ENCODE measurements around the gene ARID1B. TPM values are rescaled to one million over a fixed set of nuclear protein-coding genes. Genes with fewer than 3 reads are reported as not detected.

The ARID1B gene
- total RNA-seq, 1 donor from 2014 or later = 75.4 TPM

GRCh38 chr6:156756630-156757610 is 20.3 kb upstream of the ARID1B start:
- no peak for FAIRE-seq
- TF ChIP-seq EZH2 (IDR thresholded peaks at IDR 0.05; ENCODE audit: insufficient read depth, low read length) (no peak), CTCF (IDR thresholded peaks at IDR 0.05; ENCODE audit: insufficient read depth, low read depth, low read length) (no peak)
- H3K27ac ChIP-seq (ENCODE audit: low read depth, low read length) = no peak overlapping the region

DNA sequence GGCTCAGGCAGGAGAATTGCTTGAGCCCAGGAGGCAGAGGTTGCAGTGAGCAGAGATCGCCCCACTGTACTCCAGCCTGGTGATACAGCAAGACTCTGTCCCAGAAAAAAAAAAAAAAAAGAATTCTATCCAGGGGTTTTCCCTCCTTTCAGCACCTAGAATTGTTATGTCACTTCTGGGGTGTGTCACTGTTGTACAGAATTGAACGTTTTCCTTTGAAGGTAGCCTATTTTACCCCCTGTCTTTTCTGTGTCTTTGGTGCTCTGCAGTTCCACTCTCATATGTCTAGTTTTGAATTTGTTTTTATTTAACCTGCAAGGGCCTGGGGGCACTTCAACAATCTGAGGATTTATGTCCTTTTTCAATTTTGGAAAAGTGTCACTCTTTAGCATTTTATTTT is 19.3 kb upstream of the ARID1B start:
- DNase-seq (ENCODE audit: low read depth) (no peak), FAIRE-seq (no peak)
- no peaks in the 10 kb centered on the region for H3K79me2 ChIP-seq (ENCODE audit: insufficient read depth, low read length)
- H3K27ac ChIP-seq (ENCODE audit: low read depth, low read length) = no peak overlapping the region
- no peak overlapping the region for H3K4me3 ChIP-seq (ENCODE audit: insufficient read depth, low read depth, low read length)
- no peak overlapping the region for H3K9ac ChIP-seq (ENCODE audit: low read length)
- no peak overlapping the region for H3K4me2 ChIP-seq (ENCODE audit: low read length)
- Mint-ChIP-seq H3K4me3 (ENCODE audit: unreplicated experiment) (no peak overlapping the region), H3K9me3 (ENCODE audit: unreplicated experiment) (no peaks in the 10 kb centered on the region), H3K36me3 (ENCODE audit: low read depth, unreplicated experiment) (no peaks in the 10 kb centered on the region), H3K27ac (ENCODE audit: unreplicated experiment) (no peak overlapping the region), H3K27me3 (ENCODE audit: low read depth, unreplicated experiment) (no peaks in the 10 kb centered on the region), H3K4me1 (ENCODE audit: low read depth, unreplicated experiment) (no peaks in the 10 kb centered on the region)
- TF ChIP-seq EZH2 (IDR thresholded peaks at IDR 0.05; ENCODE audit: insufficient read depth, low read length) (no peak), CTCF (IDR thresholded peaks at IDR 0.05; ENCODE audit: insufficient read depth, low read depth, low read length) (no peak)
- no peak overlapping the region for H2AFZ ChIP-seq (ENCODE audit: low read depth, low read length)
- peaks cover 5% of the 10 kb centered on the region for H3K27me3 ChIP-seq (ENCODE audit: insufficient read depth, low read length)
- no peaks in the 10 kb centered on the region for H3K36me3 ChIP-seq (ENCODE audit: insufficient read depth, low read length)
- H3K4me1 ChIP-seq (ENCODE audit: insufficient read depth, low read length) = no peaks in the 10 kb centered on the region
- no peaks in the 10 kb centered on the region for H4K20me1 ChIP-seq (ENCODE audit: insufficient read depth, low read length)
- no peaks in the 10 kb centered on the region for H3K9me3 ChIP-seq (ENCODE audit: insufficient read depth, low read depth, low read length)

More at GRCh38 chr6:156756630-156757610, 20.3 kb upstream of the ARID1B start:
- no peaks in the 10 kb centered on the region for H3K36me3 ChIP-seq (ENCODE audit: insufficient read depth, low read length)
- no peak for DNase-seq (ENCODE audit: low read depth)
- H3K4me3 ChIP-seq (ENCODE audit: insufficient read depth, low read depth, low read length) = no peak overlapping the region
- H3K27me3 ChIP-seq (ENCODE audit: insufficient read depth, low read length) = peaks cover 2% of the 10 kb centered on the region
- no peaks in the 10 kb centered on the region for H4K20me1 ChIP-seq (ENCODE audit: insufficient read depth, low read length)
- H3K4me1 Mint-ChIP-seq (ENCODE audit: low read depth, unreplicated experiment) = no peaks in the 10 kb centered on the region
- no peak overlapping the region for H2AFZ ChIP-seq (ENCODE audit: low read depth, low read length)
- no peaks in the 10 kb centered on the region for H3K36me3 Mint-ChIP-seq (ENCODE audit: low read depth, unreplicated experiment)
- H3K9me3 ChIP-seq (ENCODE audit: insufficient read depth, low read depth, low read length) = no peaks in the 10 kb centered on the region
- no peak overlapping the region for H3K9ac ChIP-seq (ENCODE audit: low read length)
- H3K4me2 ChIP-seq (ENCODE audit: low read length) = no peak overlapping the region
- H3K79me2 ChIP-seq (ENCODE audit: insufficient read depth, low read length) = no peaks in the 10 kb centered on the region
- no peak overlapping the region for H3K4me3 Mint-ChIP-seq (ENCODE audit: unreplicated experiment)
- H3K9me3 Mint-ChIP-seq (ENCODE audit: unreplicated experiment) = no peaks in the 10 kb centered on the region
- no peak overlapping the region for H3K27ac Mint-ChIP-seq (ENCODE audit: unreplicated experiment)
- no peaks in the 10 kb centered on the region for H3K4me1 ChIP-seq (ENCODE audit: insufficient read depth, low read length)
- H3K27me3 Mint-ChIP-seq (ENCODE audit: low read depth, unreplicated experiment) = no peaks in the 10 kb centered on the region

- no peaks in the 10 kb centered on the region for H3K4me1 Mint-ChIP-seq (ENCODE audit: low read depth, unreplicated experiment)
- no peak for FAIRE-seq
Observed at GRCh38 chr6:156760377-156760776, 16.8 kb upstream of the ARID1B start.

More at GRCh38 chr6:156760377-156760776, 16.8 kb upstream of the ARID1B start:
- Histone ChIP-seq H3K27me3 (ENCODE audit: insufficient read depth, low read length) (peaks cover 5% of the 10 kb centered on the region), H3K4me2 (ENCODE audit: low read length) (no peak overlapping the region), H3K9me3 (ENCODE audit: insufficient read depth, low read depth, low read length) (no peaks in the 10 kb centered on the region), H3K4me3 (ENCODE audit: insufficient read depth, low read depth, low read length) (no peak overlapping the region), H4K20me1 (ENCODE audit: insufficient read depth, low read length) (no peaks in the 10 kb centered on the region), H2AFZ (ENCODE audit: low read depth, low read length) (no peak overlapping the region), H3K36me3 (ENCODE audit: insufficient read depth, low read length) (no peaks in the 10 kb centered on the region), H3K4me1 (ENCODE audit: insufficient read depth, low read length) (no peaks in the 10 kb centered on the region), H3K27ac (ENCODE audit: low read depth, low read length) (no peak overlapping the region), H3K79me2 (ENCODE audit: insufficient read depth, low read length) (no peaks in the 10 kb centered on the region), H3K9ac (ENCODE audit: low read length) (no peak overlapping the region)
- Mint-ChIP-seq H3K9me3 (ENCODE audit: unreplicated experiment) (no peaks in the 10 kb centered on the region), H3K27ac (ENCODE audit: unreplicated experiment) (no peak overlapping the region), H3K4me3 (ENCODE audit: unreplicated experiment) (no peak overlapping the region), H3K27me3 (ENCODE audit: low read depth, unreplicated experiment) (no peaks in the 10 kb centered on the region), H3K36me3 (ENCODE audit: low read depth, unreplicated experiment) (no peaks in the 10 kb centered on the region)
- TF ChIP-seq CTCF (IDR thresholded peaks at IDR 0.05; ENCODE audit: insufficient read depth, low read depth, low read length) = no peak
- no peak for DNase-seq (ENCODE audit: low read depth)

Data from astrocyte (in vitro differentiated cells and primary cell).